ENCODE measurements around the gene RING1.

Gene RING1

DNA sequence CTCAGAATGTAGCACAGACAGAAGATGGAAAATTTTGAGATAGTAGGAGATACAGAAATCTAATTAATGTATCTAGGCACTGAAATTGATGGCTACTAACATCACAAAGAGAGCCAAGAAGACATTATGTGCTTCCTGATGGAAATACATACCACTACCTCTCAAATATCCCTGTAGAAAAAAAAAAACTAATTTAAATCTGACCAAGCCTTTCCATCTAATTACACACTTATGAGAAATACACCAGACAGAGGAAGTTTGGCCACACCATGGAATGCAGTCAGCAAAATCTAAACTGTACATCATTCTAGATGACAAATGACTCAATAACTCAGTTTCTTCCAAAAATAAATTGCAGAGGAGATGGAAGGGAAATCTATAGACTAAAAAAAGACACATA lies 44.5 kb downstream of the RING1 start:
- TF ChIP-seq, protein P1, sequence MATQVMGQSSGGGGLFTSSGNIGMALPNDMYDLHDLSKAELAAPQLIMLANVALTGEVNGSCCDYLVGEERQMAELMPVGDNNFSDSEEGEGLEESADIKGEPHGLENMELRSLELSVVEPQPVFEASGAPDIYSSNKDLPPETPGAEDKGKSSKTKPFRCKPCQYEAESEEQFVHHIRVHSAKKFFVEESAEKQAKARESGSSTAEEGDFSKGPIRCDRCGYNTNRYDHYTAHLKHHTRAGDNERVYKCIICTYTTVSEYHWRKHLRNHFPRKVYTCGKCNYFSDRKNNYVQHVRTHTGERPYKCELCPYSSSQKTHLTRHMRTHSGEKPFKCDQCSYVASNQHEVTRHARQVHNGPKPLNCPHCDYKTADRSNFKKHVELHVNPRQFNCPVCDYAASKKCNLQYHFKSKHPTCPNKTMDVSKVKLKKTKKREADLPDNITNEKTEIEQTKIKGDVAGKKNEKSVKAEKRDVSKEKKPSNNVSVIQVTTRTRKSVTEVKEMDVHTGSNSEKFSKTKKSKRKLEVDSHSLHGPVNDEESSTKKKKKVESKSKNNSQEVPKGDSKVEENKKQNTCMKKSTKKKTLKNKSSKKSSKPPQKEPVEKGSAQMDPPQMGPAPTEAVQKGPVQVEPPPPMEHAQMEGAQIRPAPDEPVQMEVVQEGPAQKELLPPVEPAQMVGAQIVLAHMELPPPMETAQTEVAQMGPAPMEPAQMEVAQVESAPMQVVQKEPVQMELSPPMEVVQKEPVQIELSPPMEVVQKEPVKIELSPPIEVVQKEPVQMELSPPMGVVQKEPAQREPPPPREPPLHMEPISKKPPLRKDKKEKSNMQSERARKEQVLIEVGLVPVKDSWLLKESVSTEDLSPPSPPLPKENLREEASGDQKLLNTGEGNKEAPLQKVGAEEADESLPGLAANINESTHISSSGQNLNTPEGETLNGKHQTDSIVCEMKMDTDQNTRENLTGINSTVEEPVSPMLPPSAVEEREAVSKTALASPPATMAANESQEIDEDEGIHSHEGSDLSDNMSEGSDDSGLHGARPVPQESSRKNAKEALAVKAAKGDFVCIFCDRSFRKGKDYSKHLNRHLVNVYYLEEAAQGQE (IDR thresholded peaks at IDR 0.05; ENCODE audit: insufficient read depth in 1 of 2, low read depth in 2 of 2, low read length in 2 of 2): no peak
- TF ChIP-seq SIN3A (IDR thresholded peaks at IDR 0.05; ENCODE audit: borderline replicate concordance, insufficient read depth, low read length): no peak
- TF ChIP-seq TAF1 (IDR thresholded peaks at IDR 0.05; ENCODE audit: borderline replicate concordance, insufficient read depth, low read length): no peak
- no peak for TF ChIP-seq POLR2AphosphoS5 (IDR thresholded peaks at IDR 0.05; ENCODE audit: low read depth, low read length)
- TF ChIP-seq FOXP2 (optimal IDR thresholded peaks at IDR 0.05; ENCODE audit: borderline replicate concordance, extremely low read depth, extremely low read length, insufficient read depth): no peak

DNA sequence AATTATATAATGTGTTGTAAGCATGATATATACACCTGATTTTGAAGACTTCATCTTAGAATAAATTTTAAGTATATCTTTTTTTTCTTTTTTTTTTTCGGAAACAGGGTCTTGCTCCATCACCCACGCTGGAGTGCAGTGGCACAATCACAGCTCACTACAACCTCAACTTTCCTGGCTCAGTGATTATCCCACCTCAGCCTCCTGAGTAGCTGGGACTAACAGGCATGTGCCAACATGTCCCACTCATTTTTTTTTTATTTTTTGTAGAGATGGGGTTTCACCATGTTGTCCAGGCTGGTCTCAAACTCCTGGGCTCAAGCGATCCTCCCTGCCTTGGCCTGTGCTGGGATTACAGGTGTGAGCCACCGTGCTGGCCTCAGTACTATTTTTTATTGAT lies 46.3 kb downstream of the RING1 start:
- TF ChIP-seq FOXP2 (optimal IDR thresholded peaks at IDR 0.05; ENCODE audit: borderline replicate concordance, extremely low read depth, extremely low read length, insufficient read depth) (no peak), TAF1 (IDR thresholded peaks at IDR 0.05; ENCODE audit: borderline replicate concordance, insufficient read depth, low read length) (no peak)

DNA sequence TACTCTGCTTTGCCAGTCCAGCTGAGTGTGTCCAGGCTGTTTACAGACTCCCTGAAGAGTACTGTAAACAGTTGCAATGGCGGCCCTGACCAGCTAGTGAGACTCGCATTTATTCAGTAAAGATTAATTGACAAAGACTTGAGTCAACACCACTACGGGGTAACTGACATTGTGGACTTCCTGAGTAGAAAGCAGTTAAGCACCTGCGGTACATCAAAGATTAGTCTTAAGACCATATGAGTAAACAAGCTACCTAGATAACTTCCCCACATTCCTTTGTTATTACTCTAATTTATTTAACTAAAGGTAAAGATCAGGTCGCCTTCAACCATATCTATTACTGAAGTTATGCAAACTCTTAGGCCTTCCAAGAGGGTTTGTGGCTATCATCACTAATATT lies 50.7 kb downstream of the RING1 start:
- TF ChIP-seq FOXP2 (optimal IDR thresholded peaks at IDR 0.05; ENCODE audit: borderline replicate concordance, extremely low read depth, extremely low read length, insufficient read depth) (no peak), SIN3A (IDR thresholded peaks at IDR 0.05; ENCODE audit: borderline replicate concordance, insufficient read depth, low read length) (no peak)

All from PFSK-1 (cell line).